GM18502 (cell line): ENCODE data around the gene SMIM30.
"Not testable (repeated sequence)": the region's sequence is repeated elsewhere in the genome, so short reads cannot be mapped to it uniquely, and the experiment has no call there.

Experiments used
- ATAC-seq: cut with Tn5 transposase; IDR thresholded peaks from one replicate; pipeline ENCODE4 v1.9.1; 2021; ENCODE audit warnings: mild to moderate bottlenecking; ENCODE audit not compliant: unreplicated experiment, poor library complexity

The SMIM30 gene, protein sequence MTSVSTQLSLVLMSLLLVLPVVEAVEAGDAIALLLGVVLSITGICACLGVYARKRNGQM

GRCh38 chr7:113118074-113118959 lies at the start of gene SMIM30:
SMIM30 (minus strand) TSS chr7:113118554; CDS start chr7:113117578, 976 bp downstream.
- peak; percentile 99 for ATAC-seq

DNA sequence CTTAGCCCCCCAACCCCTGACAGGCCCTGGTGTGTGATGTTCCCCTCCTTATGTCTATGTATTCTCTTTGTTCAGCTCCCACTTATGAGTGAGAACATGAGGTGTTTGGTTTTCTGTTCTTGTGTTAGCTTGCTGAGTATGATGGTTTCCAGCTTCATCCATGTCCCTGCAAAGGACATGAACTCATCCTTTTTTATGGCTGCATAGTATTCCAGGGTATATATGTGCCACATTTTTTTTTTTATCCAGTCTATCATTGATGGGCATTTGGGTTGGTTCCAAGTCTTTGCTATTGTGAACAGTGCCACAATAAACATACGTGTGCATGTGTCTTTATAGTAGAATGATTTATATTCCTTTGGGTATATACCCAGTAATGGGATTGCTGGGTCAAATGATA lies 47.8 kb upstream of the SMIM30 start:
- ATAC-seq = not testable (repeated sequence)

DNA sequence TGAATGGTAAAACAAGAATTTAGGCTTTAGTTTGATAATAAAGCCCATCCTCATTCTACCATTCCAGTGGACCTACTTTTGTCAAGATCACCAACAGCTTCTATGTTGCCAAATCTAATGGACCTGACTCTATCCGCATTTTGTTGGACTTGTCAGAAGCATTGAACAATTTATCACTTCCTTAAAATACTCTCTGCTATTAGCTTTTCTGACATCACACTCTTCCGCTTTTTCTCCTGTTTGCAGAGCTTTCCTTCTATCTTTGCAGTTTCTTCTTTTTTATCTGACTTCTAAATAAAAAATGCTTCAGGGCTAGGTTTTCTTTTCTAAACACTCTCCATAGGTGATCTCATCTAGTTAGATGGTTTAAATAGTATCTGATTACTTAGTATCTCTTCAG lies 42.7 kb upstream of the SMIM30 start:
- no peak for ATAC-seq

DNA sequence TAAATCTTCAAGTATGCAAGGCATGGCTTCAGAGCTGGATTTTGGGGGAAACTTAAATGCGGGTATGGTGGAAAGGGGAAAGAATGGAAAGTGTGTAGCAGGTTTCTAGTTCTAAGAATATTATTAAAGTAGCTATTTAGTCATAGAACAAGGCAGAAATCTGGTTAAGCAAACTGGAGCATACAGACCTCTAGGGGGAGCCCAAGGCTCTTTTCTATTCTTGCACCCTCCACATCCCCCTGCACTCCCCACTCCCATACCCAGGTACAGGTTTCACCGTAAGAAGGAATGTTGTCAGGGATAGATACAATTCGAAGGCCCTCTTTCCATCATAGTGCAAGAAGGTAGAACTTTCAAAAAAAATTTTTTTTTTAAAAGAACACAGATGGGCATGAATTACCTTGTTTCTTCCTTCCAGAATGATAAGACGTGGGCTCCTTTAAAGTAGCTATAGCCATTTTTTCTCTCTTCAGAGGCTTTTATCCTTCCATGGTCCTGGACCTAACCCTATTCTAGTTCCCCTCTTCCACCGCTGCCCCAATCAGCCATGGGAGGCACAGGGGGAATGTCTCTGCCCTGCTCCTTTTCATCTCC lies 41.5 kb upstream of the SMIM30 start:
- ATAC-seq = peak; percentile 82

DNA sequence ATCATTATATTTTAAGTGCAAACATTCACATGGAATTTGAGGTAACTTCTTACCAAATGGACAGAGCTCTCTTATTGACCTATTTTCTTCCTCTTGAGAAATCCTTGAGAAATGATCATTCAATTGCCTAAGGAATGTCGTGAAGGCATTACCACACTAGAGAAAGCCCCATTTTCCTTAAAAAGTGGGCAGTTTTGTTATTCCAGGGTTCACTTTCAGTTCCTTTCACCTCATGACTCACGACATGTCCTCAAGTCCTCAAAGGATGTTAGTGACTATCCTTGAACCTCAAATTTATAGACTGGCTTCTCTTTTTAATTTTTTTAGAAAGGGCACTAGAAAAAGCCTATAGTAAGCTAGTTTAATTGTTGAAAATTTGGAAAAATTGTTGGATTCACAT lies 40.4 kb upstream of the SMIM30 start:
- no peak for ATAC-seq

GRCh38 chr7:113154117-113154516 lies 35.8 kb upstream of the SMIM30 start:
- ATAC-seq = no peak

GRCh38 chr7:113144817-113145216 lies 26.5 kb upstream of the SMIM30 start:
- no peak for ATAC-seq

GRCh38 chr7:113143486-113144257 lies 25.3 kb upstream of the SMIM30 start:
- peak; percentile 63 for ATAC-seq

DNA sequence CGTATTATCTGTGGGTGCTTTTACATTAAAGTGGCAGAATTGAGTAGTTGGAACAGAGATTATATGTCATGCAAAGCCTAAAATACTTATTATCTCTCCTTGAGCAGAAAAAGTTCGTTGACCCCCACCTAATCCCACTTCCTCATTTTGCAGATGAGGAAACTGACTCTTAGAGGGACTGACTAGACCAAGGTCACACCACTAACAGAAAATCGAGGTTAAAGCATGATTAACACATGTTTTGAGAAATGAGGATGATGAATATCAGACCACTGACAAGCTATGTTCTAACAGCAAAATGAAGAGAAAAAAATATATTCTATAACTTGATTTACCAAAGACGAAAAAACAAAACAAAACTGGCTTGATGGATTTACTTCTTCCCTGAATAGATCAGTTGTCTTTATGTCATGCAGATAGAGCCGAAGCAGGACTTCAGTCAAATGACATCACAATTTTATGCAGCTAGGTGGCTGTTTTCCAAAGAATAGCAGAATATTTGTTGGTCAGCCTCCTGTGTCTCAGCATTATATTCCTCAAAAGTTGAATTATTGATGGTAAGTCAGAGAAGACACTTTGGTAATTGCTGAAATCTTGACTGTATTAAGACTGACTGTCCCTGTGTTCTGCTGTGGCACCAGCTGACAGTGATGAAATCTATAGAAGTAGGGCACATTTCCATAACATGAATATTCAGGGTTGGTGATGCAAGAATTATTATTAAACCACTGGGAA lies 24.2 kb upstream of the SMIM30 start:
- peak; percentile 78 for ATAC-seq

GRCh38 chr7:113141803-113142202 lies 23.4 kb upstream of the SMIM30 start:
- no peak for ATAC-seq

DNA sequence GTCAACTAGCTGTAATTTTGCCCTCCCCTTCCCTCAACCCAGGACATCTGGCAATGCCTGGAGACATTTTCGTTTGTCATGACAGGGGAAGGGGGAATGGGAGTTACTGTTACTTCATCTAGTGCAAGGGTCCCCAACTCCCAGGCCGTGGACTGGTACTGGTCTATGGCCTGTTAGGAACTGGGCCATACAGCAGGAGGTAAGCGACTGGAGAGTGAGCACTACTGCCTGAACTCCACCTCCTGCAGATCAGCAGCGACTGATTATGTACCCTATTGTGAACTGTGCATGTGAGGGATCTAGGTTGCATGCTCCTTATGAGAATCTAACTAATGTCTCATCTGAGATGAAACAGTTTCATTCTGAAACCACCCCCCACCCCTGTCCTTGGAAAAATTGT lies 22.6 kb upstream of the SMIM30 start:
- ATAC-seq = no peak

DNA sequence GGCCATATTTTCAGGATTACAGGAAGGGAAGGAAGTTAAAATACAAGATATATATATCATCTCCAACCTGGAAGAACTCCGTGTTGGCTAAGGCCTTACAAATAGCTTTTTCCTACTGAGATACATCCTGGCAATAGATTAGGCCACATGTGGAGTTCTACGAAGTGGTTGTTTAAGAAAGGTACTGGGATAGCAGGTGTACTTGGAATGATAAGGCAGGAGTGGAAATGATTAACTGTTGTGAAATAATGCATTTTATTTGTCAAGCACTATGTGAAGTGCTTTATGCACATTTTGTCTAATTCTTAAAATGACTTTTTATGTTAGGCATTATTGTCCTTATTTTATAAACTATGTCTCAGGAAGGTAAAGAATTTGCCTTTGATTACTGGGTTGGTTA lies 18.9 kb upstream of the SMIM30 start:
- ATAC-seq = no peak

- ATAC-seq = no peak
Measured at GRCh38 chr7:113134025-113134424, 15.7 kb upstream of the SMIM30 start.

DNA sequence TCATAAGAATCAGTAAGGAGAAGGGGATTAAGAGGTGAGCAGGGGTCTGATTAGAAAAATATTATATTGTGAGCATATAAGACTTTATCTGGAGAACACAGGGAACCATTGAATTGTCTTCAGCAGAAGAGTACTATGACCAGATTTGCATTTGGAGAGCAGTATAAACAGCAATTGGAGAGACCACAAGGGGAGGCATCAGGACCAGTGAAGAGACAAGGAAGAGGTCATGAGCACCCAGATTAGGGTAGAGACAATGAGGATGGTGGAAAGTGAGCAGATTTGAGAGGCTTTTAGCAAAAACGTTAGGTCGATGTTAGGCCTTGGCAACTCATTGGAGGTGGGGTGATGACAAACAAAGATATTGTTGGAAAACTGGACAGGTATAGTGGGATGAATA lies 13.0 kb upstream of the SMIM30 start:
- no peak for ATAC-seq

- no peak for ATAC-seq
Measured at GRCh38 chr7:113128031-113128430, 9.7 kb upstream of the SMIM30 start.

- ATAC-seq = no peak
Measured at GRCh38 chr7:113125728-113126127, 7.4 kb upstream of the SMIM30 start.

DNA sequence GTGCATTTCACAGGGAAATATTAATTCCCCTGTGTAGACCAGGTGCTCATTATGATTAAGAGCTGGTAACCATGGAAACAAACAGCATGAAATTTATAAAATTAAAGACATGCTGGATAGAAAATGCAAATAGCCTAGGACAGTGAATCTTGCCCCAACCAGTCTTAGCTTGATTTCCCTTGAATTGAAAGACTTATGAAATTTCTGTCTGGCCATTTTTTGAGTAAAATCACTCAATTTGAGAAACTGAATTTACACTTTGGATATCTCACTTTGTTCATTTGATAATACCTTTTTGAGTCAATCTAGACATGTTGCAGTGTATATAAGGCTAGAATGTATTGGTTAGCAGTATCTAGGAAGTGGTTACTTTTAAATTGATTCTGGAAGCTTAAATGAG lies 4.4 kb upstream of the SMIM30 start:
- no peak for ATAC-seq

GRCh38 chr7:113120647-113121046 lies 2.3 kb upstream of the SMIM30 start:
- no peak for ATAC-seq

DNA sequence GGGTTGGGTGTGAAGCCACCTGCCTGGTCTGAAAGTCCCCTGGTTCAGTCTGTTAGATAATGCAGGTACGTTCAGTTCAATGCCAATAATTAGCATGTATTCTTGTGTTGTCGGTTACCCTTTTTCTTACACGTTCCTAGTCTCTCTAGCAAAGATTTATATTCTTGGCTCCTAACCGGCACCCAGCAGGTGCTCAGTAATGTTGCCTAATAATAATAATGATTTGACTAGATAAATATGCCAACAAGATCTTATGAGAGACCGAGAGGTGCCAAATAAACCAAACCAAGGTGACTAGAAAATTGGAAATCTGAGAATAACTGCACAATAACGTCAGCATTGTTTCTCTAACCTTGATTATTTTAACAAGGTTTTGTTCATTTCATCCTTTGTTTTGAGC lies 1.1 kb upstream of the SMIM30 start:
- no peak for ATAC-seq

DNA sequence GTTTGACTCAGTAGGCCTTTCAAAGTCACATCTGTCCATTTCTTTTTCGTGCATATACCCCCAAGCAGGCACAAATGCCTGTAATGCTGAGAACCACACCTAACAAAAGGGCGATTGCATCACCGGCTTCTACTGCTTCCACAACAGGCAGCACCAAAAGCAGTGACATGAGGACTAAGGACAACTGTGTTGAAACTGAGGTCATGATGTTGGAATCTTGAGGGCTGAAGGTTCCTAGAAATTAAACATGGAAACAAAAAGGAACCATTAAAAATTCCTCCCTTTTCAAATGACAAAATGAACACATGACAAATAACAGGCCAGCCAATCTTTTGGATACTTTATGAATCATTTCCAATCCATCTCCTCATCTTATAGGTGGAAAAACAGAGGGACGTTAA lies 980 bp downstream of the SMIM30 start:
- ATAC-seq = not testable (repeated sequence)
